Measurements from ENCODE around the gene SYN1. TPM values are rescaled to one million over a fixed set of nuclear protein-coding genes. Genes with fewer than 3 reads are reported as not detected.

Gene SYN1
- total and polyA plus RNA-seq, 10 donors: 0.10 to 1.2 (median 0.61) TPM

- Histone ChIP-seq H3K27ac (no peak overlapping the region), H3K4me1 (peaks cover 0 to 18% (median 7%) of the 10 kb centered on the region in 6 donors), H3K27me3 (replicated peaks in 1 of 7) (peaks cover 0 to 25% (median 8%) of the 10 kb centered on the region in 7 donors), H3K36me3 (peaks cover 0 to 54% (median 41%) of the 10 kb centered on the region in 6 donors), H3K4me3 (no peak overlapping the region), H3K9me3 (no peaks in the 10 kb centered on the region)
- intact Hi-C loops (cut with DNase I; ENCODE audit: low total_unique reads): no loop called here
- 84 to 92% (median 88%) methylated on average over 10 to 13 of the region's 13 CpGs for WGBS, 5 donors
- peak in 2 of 3 donors; percentile 31 to 33 for TF ChIP-seq POLR2AphosphoS5 (IDR thresholded peaks at IDR 0.05)
- TF ChIP-seq, protein P1, sequence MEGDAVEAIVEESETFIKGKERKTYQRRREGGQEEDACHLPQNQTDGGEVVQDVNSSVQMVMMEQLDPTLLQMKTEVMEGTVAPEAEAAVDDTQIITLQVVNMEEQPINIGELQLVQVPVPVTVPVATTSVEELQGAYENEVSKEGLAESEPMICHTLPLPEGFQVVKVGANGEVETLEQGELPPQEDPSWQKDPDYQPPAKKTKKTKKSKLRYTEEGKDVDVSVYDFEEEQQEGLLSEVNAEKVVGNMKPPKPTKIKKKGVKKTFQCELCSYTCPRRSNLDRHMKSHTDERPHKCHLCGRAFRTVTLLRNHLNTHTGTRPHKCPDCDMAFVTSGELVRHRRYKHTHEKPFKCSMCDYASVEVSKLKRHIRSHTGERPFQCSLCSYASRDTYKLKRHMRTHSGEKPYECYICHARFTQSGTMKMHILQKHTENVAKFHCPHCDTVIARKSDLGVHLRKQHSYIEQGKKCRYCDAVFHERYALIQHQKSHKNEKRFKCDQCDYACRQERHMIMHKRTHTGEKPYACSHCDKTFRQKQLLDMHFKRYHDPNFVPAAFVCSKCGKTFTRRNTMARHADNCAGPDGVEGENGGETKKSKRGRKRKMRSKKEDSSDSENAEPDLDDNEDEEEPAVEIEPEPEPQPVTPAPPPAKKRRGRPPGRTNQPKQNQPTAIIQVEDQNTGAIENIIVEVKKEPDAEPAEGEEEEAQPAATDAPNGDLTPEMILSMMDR (IDR thresholded peaks at IDR 0.05 in 8 of 11, conservative IDR thresholded peaks at IDR 0.05 in 3 of 11): no peak
- no peak for TF ChIP-seq POLR2A (IDR thresholded peaks at IDR 0.05)
- DNase-seq: no peak
Measured at GRCh38 chrX:47571896-47572295, 47.8 kb downstream of the SYN1 start.

DNA sequence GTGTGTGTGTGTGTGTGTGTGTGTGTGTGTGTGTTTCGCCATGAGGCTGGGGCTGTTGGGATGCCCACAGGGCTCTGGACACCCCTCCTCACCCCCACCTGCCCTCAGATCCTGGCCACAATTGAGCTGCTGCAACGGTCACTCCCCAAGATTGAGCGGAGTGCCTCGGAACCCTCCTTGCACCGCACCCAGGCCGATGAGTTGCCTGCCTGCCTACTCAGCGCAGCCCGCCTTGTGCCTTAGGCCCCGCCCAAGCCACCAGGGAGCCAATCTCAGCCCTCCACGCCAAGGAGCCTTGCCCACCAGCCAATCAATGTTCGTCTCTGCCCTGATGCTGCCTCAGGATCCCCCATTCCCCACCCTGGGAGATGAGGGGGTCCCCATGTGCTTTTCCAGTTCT, 48.4 kb downstream of the SYN1 start:
- peaks cover 0 to 25% (median 8%) of the 10 kb centered on the region in 7 donors for H3K27me3 ChIP-seq (replicated peaks in 1 of 7)
- peaks cover 0 to 61% (median 46%) of the 10 kb centered on the region in 6 donors for H3K36me3 ChIP-seq
- H3K4me3 ChIP-seq: no peak overlapping the region
- no peak for DNase-seq
- H3K4me1 ChIP-seq: peaks cover 0 to 18% (median 7%) of the 10 kb centered on the region in 6 donors
- no peak overlapping the region for H3K27ac ChIP-seq
- intact Hi-C loops (cut with DNase I; ENCODE audit: low total_unique reads): no loop called here
- TF ChIP-seq, protein P1 (IDR thresholded peaks at IDR 0.05 in 8 of 11, conservative IDR thresholded peaks at IDR 0.05 in 3 of 11): no peak
- TF ChIP-seq POLR2A (IDR thresholded peaks at IDR 0.05) (no peak), POLR2AphosphoS5 (IDR thresholded peaks at IDR 0.05) (peak; percentile 5 to 22 (median 10))
- no peaks in the 10 kb centered on the region for H3K9me3 ChIP-seq
- WGBS, 5 donors: 89 to 96% (median 95%) methylated on average over 9 to 11 of the region's 11 CpGs

GRCh38 chrX:47570794-47571193, 48.9 kb downstream of the SYN1 start:
- H3K9me3 ChIP-seq: no peaks in the 10 kb centered on the region
- no peak overlapping the region for H3K4me3 ChIP-seq
- peaks cover 0 to 65% (median 46%) of the 10 kb centered on the region in 6 donors for H3K36me3 ChIP-seq
- DNase-seq: no peak
- intact Hi-C loops (cut with DNase I; ENCODE audit: low total_unique reads): no loop called here
- WGBS, 5 donors: 80 to 97% (median 91%) methylated on average over 7 to 8 of the region's 8 CpGs; no CpG with 5 or more reads in 1 of the 5 donors
- H3K4me1 ChIP-seq: peaks cover 0 to 18% (median 7%) of the 10 kb centered on the region in 6 donors
- no peak overlapping the region for H3K27ac ChIP-seq
- peaks cover 0 to 25% (median 8%) of the 10 kb centered on the region in 7 donors for H3K27me3 ChIP-seq (replicated peaks in 1 of 7)
- TF ChIP-seq POLR2AphosphoS5 (IDR thresholded peaks at IDR 0.05) (no peak), POLR2A (IDR thresholded peaks at IDR 0.05) (no peak)
- TF ChIP-seq, protein P1 (IDR thresholded peaks at IDR 0.05 in 8 of 11, conservative IDR thresholded peaks at IDR 0.05 in 3 of 11): no peak

DNA sequence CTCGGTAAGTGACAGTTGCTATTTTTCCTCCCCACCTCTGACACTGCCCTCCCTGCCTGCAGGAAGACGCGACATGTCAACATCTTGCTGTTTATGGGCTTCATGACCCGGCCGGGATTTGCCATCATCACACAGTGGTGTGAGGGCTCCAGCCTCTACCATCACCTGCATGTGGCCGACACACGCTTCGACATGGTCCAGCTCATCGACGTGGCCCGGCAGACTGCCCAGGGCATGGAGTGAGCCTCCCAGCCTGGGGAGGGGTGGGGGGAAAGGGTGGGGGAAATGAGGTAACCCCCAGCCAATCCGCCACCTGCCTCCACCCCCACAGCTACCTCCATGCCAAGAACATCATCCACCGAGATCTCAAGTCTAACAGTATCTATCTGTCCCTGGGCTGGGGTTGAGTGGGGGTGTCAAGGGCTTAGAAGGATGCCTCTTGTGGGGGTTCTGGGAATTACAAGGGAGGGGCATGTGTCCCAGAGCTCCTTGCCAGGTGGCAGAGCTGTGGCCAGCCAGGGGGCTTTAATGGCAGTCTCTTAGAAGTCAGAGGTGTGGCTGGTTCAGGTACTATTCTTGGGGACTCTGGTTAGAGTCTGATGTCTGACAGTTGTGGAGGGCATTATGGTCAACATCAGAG, 50.9 kb downstream of the SYN1 start:
- H3K4me3 ChIP-seq: no peak overlapping the region
- H3K36me3 ChIP-seq: peaks cover 0 to 85% (median 58%) of the 10 kb centered on the region in 6 donors
- peaks cover 0 to 28% (median 11%) of the 10 kb centered on the region in 6 donors for H3K4me1 ChIP-seq
- peaks cover 0 to 11% (median 0%) of the 10 kb centered on the region in 7 donors for H3K27me3 ChIP-seq (replicated peaks in 1 of 7)
- WGBS, 5 donors: 90 to 98% (median 93%) methylated on average over 2 to 13 of the region's 13 CpGs
- intact Hi-C loops (cut with DNase I; ENCODE audit: low total_unique reads): no loop called here
- no peak overlapping the region for H3K27ac ChIP-seq
- no peaks in the 10 kb centered on the region for H3K9me3 ChIP-seq
- TF ChIP-seq, protein P1 (IDR thresholded peaks at IDR 0.05 in 8 of 11, conservative IDR thresholded peaks at IDR 0.05 in 3 of 11): peak in 6 of 11 experiments; percentile 21 to 48 (median 37)
- TF ChIP-seq POLR2AphosphoS5 (IDR thresholded peaks at IDR 0.05) (peak in 1 of 3 donors; percentile 22), POLR2A (IDR thresholded peaks at IDR 0.05) (no peak)
- DNase-seq: no peak
